LNCAP (cell line): ENCODE measurements around the gene PROM2.

Experiments used
- CTCF ChIP-seq: fragments of 450-650 bp; IDR thresholded peaks from 2 replicates; pipeline ENCODE4 v1.5.1; 2017; ENCODE audit warnings: mild to moderate bottlenecking

The PROM2 gene

GRCh38 chr2:95265182-95265581, 9.1 kb upstream of the PROM2 start:
- TF ChIP-seq CTCF: no peak

GRCh38 chr2:95266781-95267430, 7.3 kb upstream of the PROM2 start:
- TF ChIP-seq CTCF: no peak

- no peak for TF ChIP-seq CTCF
Observed at GRCh38 chr2:95267458-95268210, 6.6 kb upstream of the PROM2 start.

GRCh38 chr2:95268211-95269035, 5.8 kb upstream of the PROM2 start:
- no peak for TF ChIP-seq CTCF

- TF ChIP-seq CTCF: no peak
Observed at GRCh38 chr2:95269036-95269680, 5.1 kb upstream of the PROM2 start.

GRCh38 chr2:95270541-95271081, 3.6 kb upstream of the PROM2 start:
- no peak for TF ChIP-seq CTCF

- TF ChIP-seq CTCF: no peak
Observed at GRCh38 chr2:95271381-95271971, 2.8 kb upstream of the PROM2 start.
